GM12874 (cell line): ENCODE data around the gene CISD1.

Experiments used
- CTCF ChIP-seq: IDR thresholded peaks from 2 replicates; pipeline ENCODE4 v1.5.1; 2011; ENCODE audit warnings: low read depth, mild to moderate bottlenecking, control low read depth, low read length, moderate library complexity; ENCODE audit not compliant: insufficient read depth

The CISD1 gene

GRCh38 chr10:58268946-58269781, at the start of gene CISD1:
Gene CISD1, plus strand, starts transcription at chr10:58269162. Its CDS starts 112 bp downstream, at chr10:58269274.
- no peak for TF ChIP-seq CTCF

DNA sequence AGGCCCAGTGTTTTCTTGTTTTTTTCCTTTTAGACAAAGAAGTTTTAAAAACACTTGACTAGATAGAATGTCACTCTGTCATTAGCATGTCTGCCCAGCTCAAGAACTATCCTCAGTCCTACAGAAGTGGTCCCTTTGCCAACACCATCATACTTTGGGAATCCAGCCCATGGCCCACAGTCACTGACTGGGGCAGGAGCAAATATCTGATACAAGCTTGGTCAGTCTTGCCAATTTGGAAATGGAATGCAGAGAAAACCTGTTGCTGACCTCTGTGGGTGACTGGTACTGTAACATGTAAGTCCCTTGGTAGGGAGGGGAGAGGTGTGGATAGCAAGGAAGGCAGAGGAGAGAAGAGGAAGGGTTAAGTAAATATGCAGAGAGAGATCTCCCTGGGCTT, 49.1 kb upstream of the CISD1 start:
- TF ChIP-seq CTCF, result no peak

DNA sequence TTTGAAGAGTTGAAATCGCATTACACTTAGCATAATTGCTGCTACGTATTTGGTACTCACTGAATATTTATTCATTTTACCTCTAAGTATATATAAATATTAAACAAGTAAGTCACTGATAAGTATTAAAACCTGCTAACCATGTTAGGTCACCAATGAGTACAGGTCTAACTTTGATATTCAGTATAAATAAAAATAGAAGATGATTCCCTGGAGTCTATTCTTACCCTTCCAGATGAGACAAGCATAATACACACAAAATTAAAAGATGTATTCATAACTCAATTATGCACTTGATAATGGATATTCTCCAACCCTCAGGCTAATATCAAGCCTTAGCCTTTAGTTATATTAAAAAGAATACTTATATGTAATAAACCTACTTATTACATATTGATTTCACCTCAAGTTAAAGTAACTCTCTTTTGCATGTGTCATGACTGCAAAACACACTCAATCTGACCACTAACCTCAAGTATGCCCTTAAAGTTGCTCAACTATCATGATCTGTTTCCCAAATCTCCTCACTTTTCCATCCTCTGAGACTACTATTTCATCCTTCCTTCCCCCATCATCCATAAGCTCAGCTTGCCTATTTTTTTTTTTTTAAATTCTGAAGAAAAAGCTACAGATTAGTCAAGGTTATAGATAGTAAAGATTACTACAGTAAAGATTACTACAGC, 48.1 kb upstream of the CISD1 start:
- TF ChIP-seq CTCF, result no peak

DNA sequence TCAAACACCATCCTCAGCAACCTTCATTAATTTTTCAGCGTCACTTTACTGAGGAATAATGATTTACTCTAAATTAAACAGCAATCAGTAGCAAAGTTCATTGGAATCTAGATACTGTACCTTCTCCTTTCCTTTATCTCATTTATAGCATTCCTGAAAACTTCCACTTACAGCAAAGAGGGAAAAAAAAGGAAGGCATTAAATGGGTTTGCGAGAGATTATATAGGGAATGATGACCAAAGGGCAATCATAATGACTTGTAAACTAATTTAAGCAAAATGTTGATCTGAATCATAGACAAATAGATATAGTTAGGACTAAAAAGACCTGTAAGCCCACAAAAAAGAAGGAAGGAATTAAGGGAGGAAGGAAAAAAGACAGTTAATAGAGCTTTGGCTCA, 43.3 kb upstream of the CISD1 start:
- no peak for TF ChIP-seq CTCF

DNA sequence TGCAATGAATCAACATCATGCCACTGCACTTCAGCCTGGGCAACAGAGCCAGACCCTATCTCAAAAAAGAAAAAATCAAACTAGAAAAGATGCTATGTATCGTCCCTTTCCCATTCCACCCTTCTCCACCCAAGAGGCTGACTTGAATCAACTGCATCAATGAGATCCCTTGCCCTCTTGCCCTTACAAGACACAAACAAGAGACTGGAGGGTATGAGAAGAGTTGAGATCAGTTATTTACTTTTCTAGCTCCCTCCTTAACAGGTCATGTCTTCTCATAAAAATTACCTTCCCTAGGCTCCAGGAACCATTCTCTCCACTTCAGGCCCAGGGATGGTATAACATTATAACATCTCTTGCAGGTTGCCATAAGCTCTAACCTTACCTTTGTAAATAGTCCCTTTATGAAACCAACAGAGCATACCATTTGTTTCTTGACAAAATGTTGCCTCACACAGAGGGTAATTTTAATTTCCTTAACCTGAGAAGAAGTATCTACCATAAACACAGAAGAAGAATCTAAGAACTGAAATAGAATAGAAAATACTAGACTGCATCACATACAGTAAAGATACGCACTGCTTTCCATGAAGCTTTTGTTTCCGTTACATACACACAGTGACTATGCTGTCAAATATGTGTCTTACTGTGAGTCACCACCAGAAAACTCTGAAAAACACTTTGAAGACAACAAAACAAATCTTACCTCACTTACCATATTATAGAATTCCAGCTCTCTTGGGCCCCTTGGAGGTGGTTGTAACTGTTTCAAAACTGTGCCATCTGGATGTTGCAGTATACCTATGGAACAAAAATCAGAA, 31.7 kb upstream of the CISD1 start:
- TF ChIP-seq CTCF, result no peak

DNA sequence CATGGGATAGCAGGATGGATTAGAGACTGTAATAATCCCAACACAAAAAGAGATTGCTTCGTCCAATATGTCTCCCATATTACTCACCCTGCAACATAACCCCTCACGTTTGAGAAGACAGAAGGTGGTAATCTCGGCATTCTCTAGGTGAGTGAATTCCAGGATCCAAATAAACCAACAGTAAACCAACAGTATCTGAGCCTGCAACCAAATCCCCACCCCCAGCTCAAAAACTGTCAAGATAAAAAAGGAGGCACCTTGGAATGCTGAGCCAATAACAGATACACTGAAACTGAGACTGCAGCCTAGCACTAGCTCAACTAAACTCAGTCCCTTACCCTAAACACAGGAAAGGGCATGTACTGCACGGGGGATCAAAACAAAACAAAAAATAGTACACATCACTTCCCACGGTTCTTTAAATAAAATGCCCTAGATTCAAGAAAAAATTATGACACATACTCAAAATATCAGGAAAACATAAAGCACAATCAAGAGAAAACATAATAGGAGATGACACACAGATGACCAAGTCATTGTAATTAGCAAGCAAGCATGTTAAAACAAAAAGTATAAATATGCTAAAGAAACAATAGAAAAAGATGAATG, 29.3 kb upstream of the CISD1 start:
- no peak for TF ChIP-seq CTCF

DNA sequence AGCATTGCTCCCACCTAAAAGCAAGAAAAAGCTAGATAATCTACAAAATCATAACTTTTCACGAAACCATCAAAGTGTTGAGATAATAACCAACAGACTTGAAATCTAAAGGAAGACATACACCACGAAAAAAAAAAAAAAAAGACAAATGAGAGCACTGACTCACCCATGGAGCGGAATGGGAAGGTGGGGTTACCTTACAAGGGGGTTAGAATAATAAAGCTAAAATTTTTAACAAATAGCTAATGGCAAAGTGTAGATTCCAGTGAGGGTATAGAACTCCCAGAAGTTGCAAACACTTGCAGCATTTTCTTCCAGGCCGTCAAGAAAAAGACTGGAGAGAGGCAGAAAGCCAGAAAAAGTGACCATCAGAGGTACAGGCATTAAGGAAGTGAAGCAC, 28.4 kb upstream of the CISD1 start:
- no peak for TF ChIP-seq CTCF
